ENCODE data around the gene TCEANC.
A peak's percentile ranks its signal among the peaks of the same experiment; 100 is the strongest.

Gene TCEANC

GRCh38 chrX:13652850-13653693 lies at the start of gene TCEANC:
TSS of gene TCEANC (plus strand) at chrX:13653141. CDS start at chrX:13662509, 9,368 bp downstream.
- peak within 1 kb of the TSS; percentile 95 to 98 (median 98) for H3K27ac Mint-ChIP-seq
- H3K9me3 Mint-ChIP-seq, result no peaks in the 10 kb centered on the region
- no peaks in the 10 kb centered on the region for H3K36me3 Mint-ChIP-seq (ENCODE audit: low read depth)
- H3K4me1 Mint-ChIP-seq, result peaks cover 18% of the 10 kb centered on the region
- H3K4me3 Mint-ChIP-seq, result peak within 1 kb of the TSS; percentile 88 to 94 (median 92)
- H3K27me3 Mint-ChIP-seq (ENCODE audit: low read depth), result no peaks in the 10 kb centered on the region
- no peak for TF ChIP-seq CTCF (IDR thresholded peaks at IDR 0.05; ENCODE audit: unreplicated experiment in 3 of 3)

- H3K4me1 Mint-ChIP-seq, result peaks cover 7% of the 10 kb centered on the region
- H3K36me3 Mint-ChIP-seq (ENCODE audit: low read depth), result no peaks in the 10 kb centered on the region
- no peaks in the 10 kb centered on the region for H3K27me3 Mint-ChIP-seq (ENCODE audit: low read depth)
- no peak overlapping the region for H3K27ac Mint-ChIP-seq
- TF ChIP-seq CTCF (IDR thresholded peaks at IDR 0.05; ENCODE audit: unreplicated experiment in 3 of 3), result no peak
- H3K4me3 Mint-ChIP-seq, result no peak overlapping the region
- H3K9me3 Mint-ChIP-seq, result peaks cover 3% of the 10 kb centered on the region
These were observed 47.3 kb upstream of the TCEANC start for GRCh38 chrX:13605611-13606010.

DNA sequence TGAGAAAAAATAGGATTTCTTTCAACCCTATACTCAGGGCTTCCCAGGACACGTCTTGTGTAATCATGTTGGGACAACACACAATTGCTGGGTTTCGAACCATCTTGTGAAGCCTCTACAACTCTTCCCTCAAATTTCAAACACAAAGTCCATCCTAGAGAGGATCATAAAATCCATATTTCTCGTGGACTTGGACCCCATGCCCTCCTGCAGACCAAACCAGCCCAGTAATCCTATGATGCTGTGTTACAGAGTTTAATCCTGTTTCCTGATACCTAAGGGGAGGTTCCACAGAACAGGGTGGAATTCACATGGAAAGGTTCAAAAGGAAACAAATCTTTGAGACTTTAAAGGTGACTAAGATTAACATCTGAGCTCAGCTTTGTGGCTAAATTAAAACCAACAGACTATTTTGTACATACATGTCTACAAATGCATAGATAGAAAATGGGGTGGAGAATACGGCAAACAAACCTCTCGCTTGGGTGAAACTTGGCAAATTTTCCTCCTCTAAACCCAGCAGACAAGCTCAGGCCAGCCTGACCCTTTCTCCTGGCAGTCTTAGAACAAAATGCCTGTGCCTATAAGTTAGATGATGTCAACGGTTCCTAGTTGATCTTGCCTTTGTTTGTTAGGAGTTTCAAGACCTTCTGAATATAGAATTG lies 45.5 kb upstream of the TCEANC start:
- no peak for TF ChIP-seq CTCF (IDR thresholded peaks at IDR 0.05; ENCODE audit: unreplicated experiment in 3 of 3)
- H3K9me3 Mint-ChIP-seq, result peaks cover 6% of the 10 kb centered on the region
- H3K4me3 Mint-ChIP-seq, result no peak overlapping the region
- no peak overlapping the region for H3K27ac Mint-ChIP-seq
- no peaks in the 10 kb centered on the region for H3K36me3 Mint-ChIP-seq (ENCODE audit: low read depth)
- H3K4me1 Mint-ChIP-seq, result no peaks in the 10 kb centered on the region
- no peaks in the 10 kb centered on the region for H3K27me3 Mint-ChIP-seq (ENCODE audit: low read depth)

GRCh38 chrX:13607996-13608365 lies 45.0 kb upstream of the TCEANC start:
- H3K36me3 Mint-ChIP-seq (ENCODE audit: low read depth), result no peaks in the 10 kb centered on the region
- no peak overlapping the region for H3K27ac Mint-ChIP-seq
- H3K4me3 Mint-ChIP-seq, result no peak overlapping the region
- H3K27me3 Mint-ChIP-seq (ENCODE audit: low read depth), result no peaks in the 10 kb centered on the region
- peaks cover 6% of the 10 kb centered on the region for H3K9me3 Mint-ChIP-seq
- no peaks in the 10 kb centered on the region for H3K4me1 Mint-ChIP-seq
- no peak for TF ChIP-seq CTCF (IDR thresholded peaks at IDR 0.05; ENCODE audit: unreplicated experiment in 3 of 3)

- TF ChIP-seq CTCF (IDR thresholded peaks at IDR 0.05; ENCODE audit: unreplicated experiment in 3 of 3), result no peak
- no peak overlapping the region for H3K27ac Mint-ChIP-seq
- H3K27me3 Mint-ChIP-seq (ENCODE audit: low read depth), result no peaks in the 10 kb centered on the region
- H3K4me1 Mint-ChIP-seq, result no peaks in the 10 kb centered on the region
- H3K36me3 Mint-ChIP-seq (ENCODE audit: low read depth), result no peaks in the 10 kb centered on the region
- H3K4me3 Mint-ChIP-seq, result no peak overlapping the region
- H3K9me3 Mint-ChIP-seq, result peaks cover 6% of the 10 kb centered on the region
These were observed 38.8 kb upstream of the TCEANC start for GRCh38 chrX:13614154-13614553.

Data from nephron (organoid).